Vagina (tissue), 2 donors: ENCODE data around the gene LRRIQ1. TPM values are rescaled to one million over a fixed set of nuclear protein-coding genes. Genes with fewer than 3 reads are reported as not detected.

Experiments used
- DNase-seq, 2 donors: peaks; one replicate each; pipeline ENCODE4 v3.0.0-alpha.2; 2017; ENCODE audit errors: extremely low spot score in 2 of 2
- H3K27ac ChIP-seq: fragments of 200-600 bp; sonication (generic); one replicate; pipeline ENCODE4 v1.5.1; 2019
- H3K27me3 ChIP-seq: fragments of 200-600 bp; sonication (generic); one replicate; pipeline ENCODE4 v1.5.1; 2019
- H3K36me3 ChIP-seq, 2 donors: fragments of 200-600 bp; sonication (generic); one replicate each; pipeline ENCODE4 v1.5.1; 2017 to 2019
- H3K4me1 ChIP-seq: fragments of 200-600 bp; sonication (generic); one replicate; pipeline ENCODE4 v1.5.1; 2019
- H3K4me3 ChIP-seq, 2 donors: fragments of 200-600 bp; sonication (generic); 1 replicate in 1 of 2; 2 replicates in 1 of 2; pipeline ENCODE4 v1.5.1; 2016 to 2019
- H3K9me3 ChIP-seq: fragments of 200-600 bp; sonication (generic); one replicate; pipeline ENCODE4 v1.5.1; 2019
- CTCF ChIP-seq, 3 experiments: fragments of 450-650 bp in 2 of 3; fragments of 200-600 bp in 1 of 3; sonication (generic) in 1 of 3; IDR thresholded peaks; one replicate each; pipeline ENCODE4 v1.5.1; 2017 to 2019; ENCODE audit warnings: antibody characterized with exemption in 3 of 3, mild to moderate bottlenecking in 2 of 3, moderate library complexity in 2 of 3
- POLR2A ChIP-seq, 2 donors: fragments of 450-650 bp; IDR thresholded peaks; one replicate each; pipeline ENCODE4 v1.6.1; 2017; ENCODE audit warnings: antibody characterized with exemption in 2 of 2, mild to moderate bottlenecking in 2 of 2, moderate library complexity in 2 of 2
- POLR2AphosphoS5 ChIP-seq, 2 donors: sonication (generic); formaldehyde crosslinking; IDR thresholded peaks; one replicate each; pipeline ENCODE4 v1.9.0; 2017; ENCODE audit warnings: antibody characterized with exemption in 2 of 2, mild to moderate bottlenecking in 2 of 2, low read depth in 1 of 2; ENCODE audit not compliant: insufficient read depth in 1 of 2
- intact Hi-C: fragments of 100-400 bp; cut with DNase I; formaldehyde crosslinking; loops from one replicate; pipeline ENCODE4 v1.15.1; 2023
- total RNA-seq: library from RNA; depleted of rRNA; stranded (reverse); fragments of >200 nt; gene quantifications from one replicate; pipeline ENCODE4 v1.2.3, GENCODE V29; 2016

LRRIQ1 gene
- total RNA-seq, 1 donor from 2014 or later = 0.25 TPM

GRCh38 chr12:85156569-85156968 lies 120.4 kb downstream of the LRRIQ1 start:
- Histone ChIP-seq H3K27ac (no peak overlapping the region), H3K4me1 (no peaks in the 10 kb centered on the region), H3K36me3 (no peaks in the 10 kb centered on the region), H3K27me3 (no peaks in the 10 kb centered on the region), H3K4me3 (no peak overlapping the region), H3K9me3 (no peaks in the 10 kb centered on the region)
- intact Hi-C loops = no loop called here
- TF ChIP-seq CTCF (IDR thresholded peaks at IDR 0.05) (no peak), POLR2A (IDR thresholded peaks at IDR 0.05) (no peak), POLR2AphosphoS5 (IDR thresholded peaks at IDR 0.05; ENCODE audit: insufficient read depth in 1 of 2, low read depth in 1 of 2) (no peak)
- no peak for DNase-seq

GRCh38 chr12:85157035-85157603 lies 121.0 kb downstream of the LRRIQ1 start:
- DNase-seq = no peak
- H3K27me3 ChIP-seq = no peaks in the 10 kb centered on the region
- no peak overlapping the region for H3K27ac ChIP-seq
- no peaks in the 10 kb centered on the region for H3K4me1 ChIP-seq
- H3K4me3 ChIP-seq = no peak overlapping the region
- no peaks in the 10 kb centered on the region for H3K9me3 ChIP-seq
- no peaks in the 10 kb centered on the region for H3K36me3 ChIP-seq
- intact Hi-C loops = no loop called here
- TF ChIP-seq CTCF (IDR thresholded peaks at IDR 0.05) (no peak), POLR2AphosphoS5 (IDR thresholded peaks at IDR 0.05; ENCODE audit: insufficient read depth in 1 of 2, low read depth in 1 of 2) (no peak), POLR2A (IDR thresholded peaks at IDR 0.05) (no peak)

GRCh38 chr12:85163752-85164321 lies 127.7 kb downstream of the LRRIQ1 start:
- Histone ChIP-seq H3K36me3 (no peaks in the 10 kb centered on the region), H3K27ac (no peak overlapping the region), H3K9me3 (no peaks in the 10 kb centered on the region), H3K4me1 (no peaks in the 10 kb centered on the region), H3K27me3 (no peaks in the 10 kb centered on the region), H3K4me3 (no peak overlapping the region)
- intact Hi-C loops = no loop called here
- TF ChIP-seq POLR2A (IDR thresholded peaks at IDR 0.05) (no peak), CTCF (IDR thresholded peaks at IDR 0.05) (no peak), POLR2AphosphoS5 (IDR thresholded peaks at IDR 0.05; ENCODE audit: insufficient read depth in 1 of 2, low read depth in 1 of 2) (no peak)
- no peak for DNase-seq

DNA sequence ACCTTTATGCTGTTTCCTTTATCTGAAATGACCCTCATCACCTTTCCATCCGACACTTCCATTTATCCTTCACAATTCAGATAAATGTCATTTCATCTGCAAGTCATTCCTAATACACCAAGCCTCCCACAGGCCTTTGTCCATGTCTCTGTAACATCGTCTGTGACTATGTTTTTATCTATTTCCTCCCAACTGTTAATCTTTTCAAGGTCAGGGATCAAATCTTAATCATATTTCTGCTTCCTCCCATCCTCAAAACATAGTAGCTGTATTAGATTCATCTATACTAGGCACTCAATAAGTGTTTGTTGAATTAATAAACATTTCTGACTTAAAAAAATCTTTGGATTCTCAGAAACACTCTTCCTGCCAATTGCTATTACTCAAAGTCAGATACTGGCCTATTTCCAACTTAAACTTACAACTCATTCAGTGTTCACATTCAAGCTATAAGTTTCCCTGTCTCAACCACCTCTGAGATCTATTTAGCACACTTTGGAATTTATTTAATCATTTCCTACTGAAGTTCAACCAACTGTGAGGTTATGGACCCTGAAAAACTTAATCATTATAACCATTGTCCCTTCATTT lies 143.6 kb downstream of the LRRIQ1 start:
- intact Hi-C loops = no loop called here
- H3K4me3 ChIP-seq = no peak overlapping the region
- TF ChIP-seq CTCF (IDR thresholded peaks at IDR 0.05) = no peak
- TF ChIP-seq POLR2A (IDR thresholded peaks at IDR 0.05) = no peak
- no peak for TF ChIP-seq POLR2AphosphoS5 (IDR thresholded peaks at IDR 0.05; ENCODE audit: insufficient read depth in 1 of 2, low read depth in 1 of 2)
- H3K36me3 ChIP-seq = no peaks in the 10 kb centered on the region
- H3K27ac ChIP-seq = no peak overlapping the region
- H3K27me3 ChIP-seq = no peaks in the 10 kb centered on the region
- no peak for DNase-seq
- peaks cover 7% of the 10 kb centered on the region for H3K4me1 ChIP-seq
- no peaks in the 10 kb centered on the region for H3K9me3 ChIP-seq

GRCh38 chr12:85182699-85183098 lies 146.5 kb downstream of the LRRIQ1 start:
- Histone ChIP-seq H3K4me1 (peaks cover 7% of the 10 kb centered on the region), H3K4me3 (no peak overlapping the region), H3K27me3 (no peaks in the 10 kb centered on the region), H3K27ac (no peak overlapping the region), H3K9me3 (no peaks in the 10 kb centered on the region), H3K36me3 (no peaks in the 10 kb centered on the region)
- intact Hi-C loops = no loop called here
- DNase-seq = no peak
- TF ChIP-seq POLR2AphosphoS5 (IDR thresholded peaks at IDR 0.05; ENCODE audit: insufficient read depth in 1 of 2, low read depth in 1 of 2) = no peak
- TF ChIP-seq CTCF (IDR thresholded peaks at IDR 0.05) = no peak
- no peak for TF ChIP-seq POLR2A (IDR thresholded peaks at IDR 0.05)
